Tibial nerve (tissue), 4 donors: ENCODE data around the gene EIF1B.

ENCODE experiments used
- EP300 ChIP-seq, 2 donors: sonication (generic); formaldehyde crosslinking; IDR thresholded peaks; one replicate each; pipeline ENCODE4 v1.6.1; 2017; ENCODE audit warnings: antibody characterized with exemption in 2 of 2, mild to moderate bottlenecking in 1 of 2
- POLR2A ChIP-seq, 2 donors: fragments of 450-650 bp; IDR thresholded peaks; one replicate each; pipeline ENCODE4 v1.6.1; 2017; ENCODE audit warnings: antibody characterized with exemption in 2 of 2, mild to moderate bottlenecking in 2 of 2, moderate library complexity in 2 of 2
- TF ChIP-seq, protein P1 (sequence below), 5 experiments: fragments of 200-600 bp in 3 of 5; fragments of 450-650 bp in 2 of 5; sonication (generic) in 3 of 5; IDR thresholded peaks; one replicate each; pipeline ENCODE4 v1.5.1; 2016 to 2019; ENCODE audit warnings: antibody characterized with exemption in 5 of 5, mild to moderate bottlenecking in 3 of 5, moderate library complexity in 2 of 5

DNA sequence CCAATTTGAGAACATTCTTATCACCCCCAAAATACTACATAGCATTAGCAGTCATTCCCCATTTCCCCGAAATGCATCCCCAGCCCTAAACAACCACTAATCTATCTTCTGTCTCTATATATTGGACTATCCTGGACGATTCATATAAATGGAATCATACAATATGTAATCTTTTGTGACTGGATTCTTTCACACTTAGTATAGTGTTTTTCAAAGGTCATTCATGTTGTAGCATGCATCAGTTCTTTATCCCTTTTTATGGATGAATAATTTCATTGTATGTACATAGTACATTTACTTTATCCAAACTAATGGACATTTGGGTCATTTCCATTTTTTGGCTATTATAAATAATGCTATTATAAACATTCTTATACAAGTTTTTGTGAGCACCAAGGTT lies 27.5 kb upstream of the EIF1B start:
- TF ChIP-seq, protein P1, sequence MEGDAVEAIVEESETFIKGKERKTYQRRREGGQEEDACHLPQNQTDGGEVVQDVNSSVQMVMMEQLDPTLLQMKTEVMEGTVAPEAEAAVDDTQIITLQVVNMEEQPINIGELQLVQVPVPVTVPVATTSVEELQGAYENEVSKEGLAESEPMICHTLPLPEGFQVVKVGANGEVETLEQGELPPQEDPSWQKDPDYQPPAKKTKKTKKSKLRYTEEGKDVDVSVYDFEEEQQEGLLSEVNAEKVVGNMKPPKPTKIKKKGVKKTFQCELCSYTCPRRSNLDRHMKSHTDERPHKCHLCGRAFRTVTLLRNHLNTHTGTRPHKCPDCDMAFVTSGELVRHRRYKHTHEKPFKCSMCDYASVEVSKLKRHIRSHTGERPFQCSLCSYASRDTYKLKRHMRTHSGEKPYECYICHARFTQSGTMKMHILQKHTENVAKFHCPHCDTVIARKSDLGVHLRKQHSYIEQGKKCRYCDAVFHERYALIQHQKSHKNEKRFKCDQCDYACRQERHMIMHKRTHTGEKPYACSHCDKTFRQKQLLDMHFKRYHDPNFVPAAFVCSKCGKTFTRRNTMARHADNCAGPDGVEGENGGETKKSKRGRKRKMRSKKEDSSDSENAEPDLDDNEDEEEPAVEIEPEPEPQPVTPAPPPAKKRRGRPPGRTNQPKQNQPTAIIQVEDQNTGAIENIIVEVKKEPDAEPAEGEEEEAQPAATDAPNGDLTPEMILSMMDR (IDR thresholded peaks at IDR 0.05): no peak
- TF ChIP-seq POLR2A (IDR thresholded peaks at IDR 0.05) (no peak), EP300 (IDR thresholded peaks at IDR 0.05) (no peak)
